A673 (cell line): ENCODE data around the gene ZMAT1. TPM values are rescaled to one million over a fixed set of nuclear protein-coding genes. Genes with fewer than 3 reads are reported as not detected.

Source experiments
- BruUV-seq: library from RNA; stranded (reverse); fragments of 400-500 nt; replicated peaks from 2 replicates; lab custom pipeline; 2021; lab: Mats Ljungman, UMichigan
- CTCF ChIA-PET: fragments of 300-600 bp; sonication (Branson Sonifier 250); formaldehyde crosslinking; loops from one replicate; lab custom pipeline; 2022; ENCODE audit warnings: antibody characterized with exemption; lab: Charles Lee
- POLR2A ChIA-PET: fragments of 300-600 bp; sonication (Branson Sonifier 250); formaldehyde crosslinking; loops from one replicate; lab custom pipeline; 2022; ENCODE audit warnings: antibody characterized with exemption; ENCODE audit not compliant: low non-redundant PET; lab: Charles Lee
- DNase-seq: peaks from one replicate; pipeline ENCODE4 v3.0.0-alpha.2; 2015; ENCODE audit warnings: low spot score
- H3K27ac ChIP-seq: fragments of 200-600 bp; sonication (generic); 2 replicates; pipeline ENCODE4 v1.5.1; 2016; ENCODE audit warnings: mixed run types, low read depth, mild to moderate bottlenecking, mixed read lengths, antibody characterized with exemption, low read length; ENCODE audit not compliant: poor library complexity, severe bottlenecking
- H3K27me3 ChIP-seq: fragments of 200-600 bp; sonication (generic); replicated peaks from 2 replicates; pipeline ENCODE4 v1.6.1; 2017; ENCODE audit warnings: mixed run types, low read depth, mild to moderate bottlenecking, mixed read lengths, antibody characterized with exemption, low read length; ENCODE audit not compliant: insufficient read depth, poor library complexity
- H3K36me3 ChIP-seq: fragments of 200-600 bp; sonication (generic); 2 replicates; pipeline ENCODE4 v1.6.1; 2016; ENCODE audit warnings: mixed run types, mild to moderate bottlenecking, mixed read lengths, antibody characterized with exemption, low read length; ENCODE audit not compliant: insufficient read depth, poor library complexity, severe bottlenecking
- H3K4me1 ChIP-seq: fragments of 200-600 bp; sonication (generic); 2 replicates; pipeline ENCODE4 v1.6.1; 2017; ENCODE audit warnings: mixed run types, mild to moderate bottlenecking, mixed read lengths, antibody characterized with exemption, low read length; ENCODE audit not compliant: insufficient read depth, poor library complexity, severe bottlenecking
- H3K4me3 ChIP-seq: fragments of 200-600 bp; sonication (generic); 2 replicates; pipeline ENCODE4 v1.5.1; 2016; ENCODE audit warnings: low read depth, mixed run types, mild to moderate bottlenecking, mixed read lengths, low read length; ENCODE audit not compliant: poor library complexity, severe bottlenecking
- H3K9me3 ChIP-seq: fragments of 200-600 bp; sonication (generic); 2 replicates; pipeline ENCODE4 v1.6.1; 2016; ENCODE audit warnings: mixed run types, low read depth, mild to moderate bottlenecking, mixed read lengths, antibody characterized with exemption, low read length; ENCODE audit not compliant: poor library complexity, severe bottlenecking
- EZH2 ChIP-seq: fragments of 200-600 bp; sonication (generic); IDR thresholded peaks from 2 replicates; pipeline ENCODE4 v1.6.1; 2017; ENCODE audit warnings: borderline replicate concordance, low read depth, mild to moderate bottlenecking, mixed read lengths, antibody characterized with exemption, low read length; ENCODE audit not compliant: poor library complexity, severe bottlenecking
- intact Hi-C: fragments of 100-400 bp; cut with micrococcal nuclease; formaldehyde crosslinking; loops from one replicate; pipeline ENCODE4 v1.10.0; 2022; ENCODE audit not compliant: unreplicated experiment
- total RNA-seq: library from RNA; stranded (reverse); gene quantifications from 2 replicates; pipeline ENCODE4 v1.2.3, GENCODE V29; 2021
- TF ChIP-seq, protein P1 (sequence below): fragments of 300-800, 200-600 bp; sonication (generic); conservative IDR thresholded peaks from 2 replicates; pipeline ENCODE4 v1.5.1; 2017; ENCODE audit warnings: low read depth, mild to moderate bottlenecking, antibody characterized with exemption, low read length, moderate library complexity, mixed read lengths

The ZMAT1 gene
- total RNA-seq, 1 experiment from 2014 or later = 1.2 TPM

DNA sequence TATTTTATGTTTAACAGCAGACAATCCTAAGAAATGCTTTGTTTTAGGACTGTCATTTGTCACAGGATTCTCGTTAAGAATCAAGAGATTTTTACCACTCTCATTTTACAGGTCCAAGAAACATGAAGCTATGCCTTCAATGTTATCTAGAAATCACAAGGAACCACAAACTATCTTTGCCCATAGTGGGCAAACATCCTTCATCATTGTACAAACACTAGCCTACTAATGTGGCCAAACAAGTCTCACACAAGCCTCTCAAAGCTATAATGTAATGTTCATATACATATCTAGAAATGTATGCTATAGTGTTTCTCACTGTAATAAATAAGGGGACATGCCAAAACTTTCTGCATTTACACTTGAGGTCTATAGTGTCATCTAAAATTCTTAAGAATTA, 26.8 kb downstream of the ZMAT1 start:
- peaks cover under 1% of the 10 kb centered on the region for H3K9me3 ChIP-seq
- no TSS peak for BruUV-seq
- no peaks in the 10 kb centered on the region for H3K27me3 ChIP-seq
- ChIA-PET CTCF (no interaction called here), POLR2A (no interaction called here)
- intact Hi-C loops = no loop called here
- TF ChIP-seq EZH2 = no peak
- TF ChIP-seq, protein P1, sequence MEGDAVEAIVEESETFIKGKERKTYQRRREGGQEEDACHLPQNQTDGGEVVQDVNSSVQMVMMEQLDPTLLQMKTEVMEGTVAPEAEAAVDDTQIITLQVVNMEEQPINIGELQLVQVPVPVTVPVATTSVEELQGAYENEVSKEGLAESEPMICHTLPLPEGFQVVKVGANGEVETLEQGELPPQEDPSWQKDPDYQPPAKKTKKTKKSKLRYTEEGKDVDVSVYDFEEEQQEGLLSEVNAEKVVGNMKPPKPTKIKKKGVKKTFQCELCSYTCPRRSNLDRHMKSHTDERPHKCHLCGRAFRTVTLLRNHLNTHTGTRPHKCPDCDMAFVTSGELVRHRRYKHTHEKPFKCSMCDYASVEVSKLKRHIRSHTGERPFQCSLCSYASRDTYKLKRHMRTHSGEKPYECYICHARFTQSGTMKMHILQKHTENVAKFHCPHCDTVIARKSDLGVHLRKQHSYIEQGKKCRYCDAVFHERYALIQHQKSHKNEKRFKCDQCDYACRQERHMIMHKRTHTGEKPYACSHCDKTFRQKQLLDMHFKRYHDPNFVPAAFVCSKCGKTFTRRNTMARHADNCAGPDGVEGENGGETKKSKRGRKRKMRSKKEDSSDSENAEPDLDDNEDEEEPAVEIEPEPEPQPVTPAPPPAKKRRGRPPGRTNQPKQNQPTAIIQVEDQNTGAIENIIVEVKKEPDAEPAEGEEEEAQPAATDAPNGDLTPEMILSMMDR = no peak
- H3K4me1 ChIP-seq = no peaks in the 10 kb centered on the region
- no peaks in the 10 kb centered on the region for H3K36me3 ChIP-seq
- no peak for DNase-seq
- no peak overlapping the region for H3K27ac ChIP-seq
- no peak overlapping the region for H3K4me3 ChIP-seq

Other genes with a start within 250 kb of the ZMAT1 start
- 0.28 TPM in 1 of 2 replicates, not detected in the other for gene TCEAL2, start 193.7 kb upstream of the ZMAT1 start, total RNA-seq
- gene TCEAL6, start 210.5 kb upstream of the ZMAT1 start, total RNA-seq = not detected in 2 replicates
- 0.50 TPM in 1 of 2 replicates, not detected in the other for gene BEX5, start 223.9 kb upstream of the ZMAT1 start, total RNA-seq